IPS-18a (cell line): ENCODE results near the gene MYL3.

Source experiments
- H3K27ac ChIP-seq: one replicate; pipeline ENCODE4 v1.5.1; 2013; ENCODE audit warnings: low read length
- H3K27me3 ChIP-seq: one replicate; pipeline ENCODE4 v1.6.1; 2013; ENCODE audit warnings: mild to moderate bottlenecking, low read length; ENCODE audit not compliant: control insufficient read depth, insufficient read depth
- H3K36me3 ChIP-seq: one replicate; pipeline ENCODE4 v1.6.1; 2013; ENCODE audit warnings: low read depth, low read length; ENCODE audit not compliant: control insufficient read depth
- H3K4me1 ChIP-seq: one replicate; pipeline ENCODE4 v1.6.1; 2013; ENCODE audit warnings: low read depth, low read length; ENCODE audit not compliant: control insufficient read depth
- H3K4me3 ChIP-seq: one replicate; pipeline ENCODE4 v1.5.1; 2013; ENCODE audit warnings: low read length
- H3K9ac ChIP-seq: one replicate; pipeline ENCODE4 v1.6.1; 2013; ENCODE audit warnings: mild to moderate bottlenecking, low read length, moderate library complexity
- H3K9me3 ChIP-seq: one replicate; pipeline ENCODE4 v1.6.1; 2013; ENCODE audit warnings: low read depth, low read length; ENCODE audit not compliant: control insufficient read depth

The MYL3 gene

DNA sequence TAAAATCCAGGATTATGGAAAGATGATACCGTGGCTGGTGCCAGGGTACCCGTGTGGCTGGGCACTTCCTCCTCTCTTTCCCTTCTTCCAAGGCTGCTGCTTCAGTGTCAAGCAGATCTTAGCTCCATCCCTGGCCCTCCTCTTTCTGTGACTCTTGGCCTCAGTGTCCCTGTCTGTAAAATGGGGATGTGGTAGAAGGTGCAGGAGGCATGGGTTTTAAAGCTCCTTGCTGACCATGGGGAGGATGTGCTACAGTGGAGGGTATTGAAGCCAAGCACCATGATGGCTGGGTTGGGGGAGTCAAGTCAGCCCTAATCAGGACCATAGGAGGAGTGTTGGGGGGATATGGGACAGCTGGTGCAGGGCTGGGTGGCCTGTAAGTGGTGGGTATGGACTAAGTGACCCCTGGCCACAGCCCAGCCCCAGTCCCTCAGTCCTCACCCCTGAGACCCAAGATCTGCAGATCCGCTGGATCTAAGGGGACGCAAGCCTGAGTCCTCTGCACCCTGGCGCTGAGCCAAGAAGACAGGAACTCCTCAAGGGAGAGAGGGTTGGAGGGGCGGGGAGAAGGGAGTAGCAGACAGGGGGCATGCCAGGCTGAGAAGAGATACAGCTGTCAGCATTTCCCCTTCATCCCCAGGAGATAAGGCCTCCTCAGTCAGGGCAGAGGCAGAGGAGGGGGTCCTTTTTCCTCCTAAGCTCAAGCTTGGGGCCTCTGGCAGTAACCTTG lies 26.3 kb upstream of the MYL3 start:
- H3K27me3 ChIP-seq, result peaks cover 91% of the 10 kb centered on the region
- no peak overlapping the region for H3K4me3 ChIP-seq
- no peak overlapping the region for H3K9ac ChIP-seq
- no peaks in the 10 kb centered on the region for H3K36me3 ChIP-seq
- H3K4me1 ChIP-seq, result peaks cover 14% of the 10 kb centered on the region
- H3K27ac ChIP-seq, result no peak overlapping the region
- H3K9me3 ChIP-seq, result no peaks in the 10 kb centered on the region

DNA sequence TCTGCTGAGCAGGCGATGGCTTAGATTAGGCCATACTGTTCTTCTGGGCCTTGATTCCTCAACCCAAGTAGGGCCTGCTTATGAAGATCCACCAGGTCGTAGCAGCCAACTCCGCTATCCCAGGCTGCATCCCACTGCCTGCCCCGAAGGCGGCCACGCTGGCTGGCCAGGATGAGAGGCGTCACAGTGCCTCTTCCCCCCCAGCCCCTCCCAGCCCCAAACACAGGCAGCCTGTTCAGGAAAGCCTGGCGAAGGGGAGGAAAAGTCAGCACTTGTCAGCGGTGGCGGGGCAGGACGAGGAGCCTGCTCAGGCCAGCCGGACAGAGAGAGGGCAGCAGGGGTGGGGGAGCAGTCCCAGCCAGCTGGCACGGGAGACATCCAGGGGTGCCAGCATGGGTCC lies 25.5 kb upstream of the MYL3 start:
- Histone ChIP-seq H3K9ac (no peak overlapping the region), H3K4me3 (no peak overlapping the region), H3K36me3 (no peaks in the 10 kb centered on the region), H3K27ac (no peak overlapping the region), H3K9me3 (no peaks in the 10 kb centered on the region), H3K4me1 (peaks cover 14% of the 10 kb centered on the region), H3K27me3 (peaks cover 98% of the 10 kb centered on the region)

DNA sequence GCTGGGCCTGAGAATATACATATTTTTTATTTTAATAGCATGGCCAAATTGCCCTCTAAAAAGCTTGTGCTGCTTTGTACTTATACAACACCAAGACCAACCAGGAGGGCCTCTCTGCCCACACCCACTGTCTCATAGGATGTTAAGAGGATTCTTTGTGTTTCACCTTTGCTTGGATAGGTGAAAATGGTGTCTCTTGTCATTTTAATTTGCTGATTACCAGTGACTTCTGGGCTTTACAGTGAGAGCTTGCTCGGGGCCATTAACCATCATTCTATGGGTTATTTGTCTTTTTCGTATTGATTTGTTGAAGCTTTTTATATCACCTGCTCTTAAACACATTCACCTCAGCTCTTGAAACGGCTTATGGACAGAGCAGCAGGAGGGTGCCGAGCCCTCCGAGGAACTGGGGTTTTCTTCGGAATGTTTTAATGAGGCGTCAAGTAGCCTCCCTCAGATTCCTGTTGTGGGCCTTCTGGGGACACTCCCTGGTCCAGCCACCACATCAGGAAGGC lies 24.8 kb upstream of the MYL3 start:
- peaks cover 96% of the 10 kb centered on the region for H3K27me3 ChIP-seq
- H3K36me3 ChIP-seq, result no peaks in the 10 kb centered on the region
- H3K27ac ChIP-seq, result no peak overlapping the region
- no peak overlapping the region for H3K4me3 ChIP-seq
- H3K9ac ChIP-seq, result no peak overlapping the region
- peaks cover 10% of the 10 kb centered on the region for H3K4me1 ChIP-seq
- no peaks in the 10 kb centered on the region for H3K9me3 ChIP-seq

DNA sequence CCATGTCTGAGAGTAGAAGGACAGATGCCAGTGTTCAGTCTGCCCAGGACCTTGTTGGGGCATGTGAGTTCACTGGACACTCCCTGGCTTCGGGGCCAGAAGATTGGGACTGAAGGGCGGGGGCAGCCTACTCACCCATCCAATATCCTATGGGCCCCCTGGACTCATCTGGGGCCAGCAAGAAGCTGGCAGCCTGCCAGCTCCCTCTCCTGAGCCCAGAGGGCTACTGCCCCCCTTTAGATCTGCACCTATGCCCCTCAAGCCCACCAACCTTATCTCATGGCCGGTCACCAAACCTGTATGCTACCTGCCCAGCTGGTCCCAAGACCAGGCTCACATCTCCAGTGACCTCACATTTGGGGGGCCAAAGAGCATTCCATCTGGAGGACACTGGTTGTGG lies 22.4 kb upstream of the MYL3 start:
- Histone ChIP-seq H3K4me3 (no peak overlapping the region), H3K9ac (no peak overlapping the region), H3K4me1 (peaks cover 8% of the 10 kb centered on the region), H3K27me3 (peaks cover 93% of the 10 kb centered on the region), H3K36me3 (no peaks in the 10 kb centered on the region), H3K27ac (no peak overlapping the region), H3K9me3 (no peaks in the 10 kb centered on the region)

DNA sequence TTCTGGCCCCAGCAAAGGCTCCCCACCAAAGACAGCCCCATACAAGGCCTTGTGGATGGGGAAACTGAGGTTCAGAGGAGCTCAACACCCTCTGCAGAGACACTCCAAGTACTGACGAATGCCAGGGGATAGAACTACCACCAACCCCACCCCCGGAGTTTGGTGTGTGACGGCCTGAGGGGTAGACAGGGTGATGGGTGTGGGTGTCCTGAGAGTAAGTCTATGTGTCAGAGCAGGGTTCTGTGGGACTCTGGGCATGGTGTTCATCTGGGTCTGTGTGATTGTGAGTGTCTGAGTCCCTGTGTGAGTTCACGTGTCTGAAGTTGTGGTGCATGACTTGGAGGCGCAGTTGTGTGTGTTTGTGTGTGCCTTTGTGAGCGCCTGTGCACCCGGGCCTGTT lies 21.7 kb upstream of the MYL3 start:
- no peak overlapping the region for H3K27ac ChIP-seq

DNA sequence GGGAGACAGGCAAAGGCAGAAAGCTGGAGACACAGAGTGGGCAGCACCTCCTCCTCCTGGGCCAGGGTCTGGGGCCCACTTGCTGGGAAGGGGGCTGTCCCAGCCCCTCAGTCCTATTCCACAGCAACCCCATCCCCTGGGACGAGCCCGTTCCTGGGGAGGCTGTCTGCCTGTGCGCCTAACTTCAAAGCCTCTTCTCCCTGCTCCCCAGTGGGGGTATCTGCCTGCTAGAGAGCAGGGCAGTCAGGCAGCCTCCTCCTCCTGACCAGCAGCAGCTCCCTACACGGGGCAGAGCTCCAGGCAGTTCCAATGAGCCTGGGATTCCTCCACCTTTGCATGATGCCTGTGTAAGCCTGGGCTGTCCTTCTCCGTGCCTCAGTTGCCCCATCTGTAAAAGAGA lies 21.2 kb upstream of the MYL3 start:
- Histone ChIP-seq H3K4me3 (no peak overlapping the region), H3K27ac (no peak overlapping the region), H3K27me3 (peaks cover 93% of the 10 kb centered on the region), H3K9ac (no peak overlapping the region), H3K4me1 (peaks cover 8% of the 10 kb centered on the region), H3K36me3 (no peaks in the 10 kb centered on the region), H3K9me3 (no peaks in the 10 kb centered on the region)

More for the DNA sequence above, 21.7 kb upstream of the MYL3 start:
- Histone ChIP-seq H3K4me1 (peaks cover 8% of the 10 kb centered on the region), H3K36me3 (no peaks in the 10 kb centered on the region), H3K9me3 (no peaks in the 10 kb centered on the region), H3K4me3 (no peak overlapping the region), H3K9ac (no peak overlapping the region), H3K27me3 (peaks cover 93% of the 10 kb centered on the region)

DNA sequence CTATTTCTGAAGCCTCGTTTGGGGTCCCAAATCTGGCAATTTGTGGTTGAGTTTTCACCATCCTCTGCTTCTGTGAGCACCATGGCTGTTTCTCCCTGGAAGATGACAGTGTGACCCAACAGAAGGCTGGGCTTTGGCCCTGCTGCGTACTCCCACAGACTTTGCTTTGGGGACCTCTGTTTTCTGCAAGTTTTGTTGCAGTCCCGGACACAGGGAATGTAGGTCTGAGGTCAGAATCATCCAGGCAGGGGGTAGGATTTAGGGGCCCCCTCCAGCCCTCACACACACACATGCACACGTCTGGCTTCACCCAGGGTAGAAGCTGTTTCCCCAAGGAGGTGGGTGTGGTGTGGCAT lies 20.6 kb upstream of the MYL3 start:
- H3K36me3 ChIP-seq, result no peaks in the 10 kb centered on the region
- peaks cover 93% of the 10 kb centered on the region for H3K27me3 ChIP-seq
- H3K9ac ChIP-seq, result no peak overlapping the region
- no peaks in the 10 kb centered on the region for H3K9me3 ChIP-seq
- H3K27ac ChIP-seq, result no peak overlapping the region
- peak overlapping the region; percentile 43 for H3K4me3 ChIP-seq
- peaks cover 8% of the 10 kb centered on the region for H3K4me1 ChIP-seq

DNA sequence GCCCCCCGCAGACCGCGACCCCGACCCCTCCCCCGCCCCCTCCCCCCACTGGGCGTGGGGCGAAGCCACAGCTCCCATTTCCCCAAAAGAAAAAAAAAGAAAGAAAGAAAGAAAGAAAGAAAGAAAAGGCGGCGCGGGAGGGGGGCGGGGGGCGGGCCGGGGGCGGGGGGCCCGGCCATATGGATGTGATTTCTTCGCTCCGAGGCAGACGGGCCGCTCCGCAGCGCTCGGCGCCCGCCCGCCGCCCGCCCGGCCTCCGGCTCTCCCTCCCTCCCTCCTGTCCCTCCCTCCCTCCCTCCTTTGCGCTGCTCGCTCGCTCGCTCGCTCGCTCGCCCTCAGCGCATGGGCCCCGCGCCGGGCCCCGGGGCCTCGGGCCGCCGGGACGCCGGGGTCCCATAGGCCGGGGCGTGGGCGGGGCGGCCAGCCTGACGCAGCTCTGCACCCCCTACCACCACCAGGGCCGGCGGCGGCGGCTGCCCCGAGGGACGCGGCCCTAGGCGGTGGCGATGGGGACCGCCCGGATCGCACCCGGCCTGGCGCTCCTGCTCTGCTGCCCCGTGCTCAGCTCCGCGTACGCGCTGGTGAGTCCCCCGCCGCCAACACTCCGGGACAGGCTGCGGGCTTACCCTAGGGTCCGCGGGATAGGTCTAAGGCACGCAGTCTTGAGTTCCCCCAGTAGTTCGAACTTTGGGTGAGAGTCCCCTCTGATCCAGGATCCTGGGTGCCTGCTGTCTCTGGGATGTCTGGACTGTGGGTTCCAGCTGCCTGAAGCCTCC lies 20.0 kb upstream of the MYL3 start:
- peak overlapping the region; percentile 56 for H3K4me3 ChIP-seq
- peaks cover 93% of the 10 kb centered on the region for H3K27me3 ChIP-seq
- H3K4me1 ChIP-seq, result peaks cover 4% of the 10 kb centered on the region
- H3K9me3 ChIP-seq, result no peaks in the 10 kb centered on the region
- H3K27ac ChIP-seq, result no peak overlapping the region
- no peak overlapping the region for H3K9ac ChIP-seq
- no peaks in the 10 kb centered on the region for H3K36me3 ChIP-seq

DNA sequence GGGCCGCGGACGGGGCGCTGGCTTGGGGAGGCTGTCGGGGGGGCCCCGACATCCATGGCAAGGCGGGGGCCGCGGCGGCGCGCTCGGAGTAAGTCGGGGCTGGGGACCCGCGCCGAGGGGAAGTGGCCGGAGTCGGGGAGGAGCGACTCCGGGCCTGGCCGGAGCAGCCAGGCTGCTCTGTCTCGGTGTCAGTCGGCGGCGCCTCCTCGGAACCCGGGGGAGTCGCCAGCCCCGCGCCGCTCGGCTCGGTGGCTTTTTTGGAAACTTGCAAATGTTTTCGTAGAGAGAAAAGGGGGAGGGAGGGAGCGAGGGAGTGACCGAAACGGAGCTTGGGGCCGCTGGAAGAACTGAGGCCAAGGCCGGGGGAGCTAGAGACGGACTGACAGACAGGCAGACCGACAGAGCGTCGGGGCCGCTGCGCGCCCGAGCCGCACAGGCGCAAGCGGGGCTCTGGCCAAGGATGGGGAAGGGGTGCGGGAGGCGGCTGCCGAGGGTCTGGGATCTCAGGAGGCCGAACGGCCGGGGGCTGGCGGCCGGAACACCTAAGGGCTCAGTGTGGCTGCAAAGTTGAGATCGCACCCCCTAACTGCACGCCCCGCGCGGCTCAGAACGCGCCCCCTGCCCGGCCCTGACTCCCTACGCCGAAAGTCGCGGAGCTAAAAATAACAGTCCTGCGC lies 19.3 kb upstream of the MYL3 start:
- Histone ChIP-seq H3K27me3 (peaks cover 87% of the 10 kb centered on the region), H3K9ac (no peak overlapping the region)

DNA sequence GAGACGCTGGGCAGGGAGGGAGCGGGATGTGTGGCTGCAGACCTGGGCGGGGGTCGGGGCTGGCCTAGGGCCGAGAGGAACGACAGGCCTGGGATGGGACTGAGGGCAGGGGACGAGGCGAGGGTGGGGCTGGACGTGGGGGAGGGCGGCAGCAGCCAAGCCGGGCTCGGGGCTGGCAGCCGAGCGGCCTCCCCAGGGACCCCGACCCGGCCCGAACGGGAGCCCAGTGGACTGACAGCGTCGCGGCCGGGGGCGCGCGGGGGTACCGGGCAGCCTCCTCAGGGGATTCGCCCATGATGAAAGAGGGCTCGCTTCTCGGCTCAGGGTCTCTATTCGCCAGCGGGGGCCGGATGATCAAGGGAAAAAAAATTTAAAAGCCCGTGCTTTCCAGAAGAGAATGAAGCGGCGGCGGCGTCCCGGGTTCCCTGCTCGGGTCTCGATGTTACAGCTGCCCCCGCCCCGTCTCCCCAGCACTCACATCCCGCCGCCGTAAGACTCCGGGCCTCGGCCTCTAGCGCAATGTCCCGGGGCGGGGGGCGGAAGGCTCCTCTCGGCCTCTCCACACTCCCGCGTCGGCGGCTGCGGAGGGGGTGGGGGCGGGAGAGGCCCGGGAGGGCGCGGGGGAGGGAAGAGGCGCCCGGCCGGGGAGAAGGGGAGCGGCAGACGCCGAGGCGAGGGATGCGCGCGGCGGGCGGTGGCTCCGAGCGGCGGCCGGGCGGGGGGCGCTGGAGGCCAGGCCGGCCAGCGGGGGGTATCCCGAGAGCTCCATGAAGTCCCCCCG lies 18.5 kb upstream of the MYL3 start:
- H3K9ac ChIP-seq, result no peak overlapping the region
- H3K4me1 ChIP-seq, result no peaks in the 10 kb centered on the region

More for the DNA sequence above, 19.3 kb upstream of the MYL3 start:
- Histone ChIP-seq H3K27ac (no peak overlapping the region), H3K4me3 (peak overlapping the region; percentile 56), H3K4me1 (no peaks in the 10 kb centered on the region), H3K9me3 (no peaks in the 10 kb centered on the region), H3K36me3 (no peaks in the 10 kb centered on the region)

More for the DNA sequence above, 18.5 kb upstream of the MYL3 start:
- Histone ChIP-seq H3K27ac (no peak overlapping the region), H3K9me3 (no peaks in the 10 kb centered on the region), H3K4me3 (peak overlapping the region; percentile 56), H3K27me3 (peaks cover 80% of the 10 kb centered on the region), H3K36me3 (no peaks in the 10 kb centered on the region)
